ENCODE measurements around the gene GRM4. TPM values are rescaled to one million over a fixed set of nuclear protein-coding genes. Genes with fewer than 3 reads are reported as not detected.

Gene GRM4
- total RNA-seq, 1 experiment from 2014 or later: not detected

GRCh38 chr6:34036357-34037069 lies 109.4 kb downstream of the GRM4 start:
- intact Hi-C loops (cut with micrococcal nuclease; ENCODE audit: unreplicated experiment): no loop called here
- Mint-ChIP-seq H3K9me3 (ENCODE audit: low read depth, unreplicated experiment) (no peaks in the 10 kb centered on the region), H3K4me3 (ENCODE audit: low read depth, unreplicated experiment) (no peak overlapping the region), H3K4me1 (ENCODE audit: low read depth, unreplicated experiment) (no peaks in the 10 kb centered on the region), H3K36me3 (ENCODE audit: insufficient read depth, unreplicated experiment) (no peaks in the 10 kb centered on the region), H3K27ac (ENCODE audit: unreplicated experiment) (no peak overlapping the region), H3K27me3 (ENCODE audit: unreplicated experiment) (peaks cover 92% of the 10 kb centered on the region)
- BruUV-seq (replicated peaks): no TSS peak
- CTCF ChIA-PET: interaction anchor here (0.5 to 1.6 kb wide), 4 partner anchors 9 to 658 kb away, joined by 3 to 10 read pairs (median 4); no protein-coding TSS in a partner anchor
- TF ChIP-seq CTCF (IDR thresholded peaks at IDR 0.05; ENCODE audit: unreplicated experiment): no peak
- no peak for DNase-seq

- Mint-ChIP-seq H3K36me3 (ENCODE audit: insufficient read depth, unreplicated experiment) (no peaks in the 10 kb centered on the region), H3K27me3 (ENCODE audit: unreplicated experiment) (peaks cover 96% of the 10 kb centered on the region), H3K4me3 (ENCODE audit: low read depth, unreplicated experiment) (no peak overlapping the region), H3K9me3 (ENCODE audit: low read depth, unreplicated experiment) (no peaks in the 10 kb centered on the region), H3K27ac (ENCODE audit: unreplicated experiment) (no peak overlapping the region), H3K4me1 (ENCODE audit: low read depth, unreplicated experiment) (no peaks in the 10 kb centered on the region)
- DNase-seq: no peak
- CTCF ChIA-PET: interaction anchor here (0.5 to 0.6 kb wide), 3 partner anchors 9 to 657 kb away, joined by 3 to 10 read pairs (median 3); no protein-coding TSS in a partner anchor
- no peak for TF ChIP-seq CTCF (IDR thresholded peaks at IDR 0.05; ENCODE audit: unreplicated experiment)
- intact Hi-C loops (cut with micrococcal nuclease; ENCODE audit: unreplicated experiment): no loop called here
- BruUV-seq (replicated peaks): no TSS peak
These were observed 110.1 kb downstream of the GRM4 start for GRCh38 chr6:34035704-34036356.

- Mint-ChIP-seq H3K4me3 (ENCODE audit: low read depth, unreplicated experiment) (no peak overlapping the region), H3K36me3 (ENCODE audit: insufficient read depth, unreplicated experiment) (no peaks in the 10 kb centered on the region), H3K27me3 (ENCODE audit: unreplicated experiment) (peaks cover 90% of the 10 kb centered on the region), H3K9me3 (ENCODE audit: low read depth, unreplicated experiment) (no peaks in the 10 kb centered on the region), H3K27ac (ENCODE audit: unreplicated experiment) (no peak overlapping the region), H3K4me1 (ENCODE audit: low read depth, unreplicated experiment) (no peaks in the 10 kb centered on the region)
- DNase-seq: no peak
- intact Hi-C loops (cut with micrococcal nuclease; ENCODE audit: unreplicated experiment): no loop called here
- no TSS peak for BruUV-seq (replicated peaks)
- no peak for TF ChIP-seq CTCF (IDR thresholded peaks at IDR 0.05; ENCODE audit: unreplicated experiment)
- CTCF ChIA-PET: no interaction called here
These were observed 110.7 kb downstream of the GRM4 start for GRCh38 chr6:34035161-34035560.

- no peak for DNase-seq
- no peak overlapping the region for H3K27ac Mint-ChIP-seq (ENCODE audit: unreplicated experiment)
- H3K36me3 Mint-ChIP-seq (ENCODE audit: insufficient read depth, unreplicated experiment): no peaks in the 10 kb centered on the region
- intact Hi-C loops (cut with micrococcal nuclease; ENCODE audit: unreplicated experiment): no loop called here
- no TSS peak for BruUV-seq (replicated peaks)
- no peaks in the 10 kb centered on the region for H3K4me1 Mint-ChIP-seq (ENCODE audit: low read depth, unreplicated experiment)
- H3K4me3 Mint-ChIP-seq (ENCODE audit: low read depth, unreplicated experiment): no peak overlapping the region
- H3K27me3 Mint-ChIP-seq (ENCODE audit: unreplicated experiment): peaks cover 82% of the 10 kb centered on the region
- TF ChIP-seq CTCF (IDR thresholded peaks at IDR 0.05; ENCODE audit: unreplicated experiment): no peak
- H3K9me3 Mint-ChIP-seq (ENCODE audit: low read depth, unreplicated experiment): no peaks in the 10 kb centered on the region
- CTCF ChIA-PET: no interaction called here
These were observed 113.0 kb downstream of the GRM4 start for GRCh38 chr6:34032856-34033255.
